B cell (primary cell): ENCODE data around the gene STRADA.

ENCODE experiments used
- EZH2 ChIP-seq: IDR thresholded peaks from 2 replicates; pipeline ENCODE4 v1.6.1; 2012; ENCODE audit warnings: borderline replicate concordance, low read depth, mild to moderate bottlenecking, moderate library complexity, low read length; ENCODE audit not compliant: insufficient read depth, poor library complexity, severe bottlenecking
- TF ChIP-seq, protein P1 (sequence below): fragments of 200-600 bp; IDR thresholded peaks from one replicate; pipeline ENCODE4 v1.8.0; 2022; ENCODE audit warnings: antibody characterized with exemption, mild to moderate bottlenecking

DNA sequence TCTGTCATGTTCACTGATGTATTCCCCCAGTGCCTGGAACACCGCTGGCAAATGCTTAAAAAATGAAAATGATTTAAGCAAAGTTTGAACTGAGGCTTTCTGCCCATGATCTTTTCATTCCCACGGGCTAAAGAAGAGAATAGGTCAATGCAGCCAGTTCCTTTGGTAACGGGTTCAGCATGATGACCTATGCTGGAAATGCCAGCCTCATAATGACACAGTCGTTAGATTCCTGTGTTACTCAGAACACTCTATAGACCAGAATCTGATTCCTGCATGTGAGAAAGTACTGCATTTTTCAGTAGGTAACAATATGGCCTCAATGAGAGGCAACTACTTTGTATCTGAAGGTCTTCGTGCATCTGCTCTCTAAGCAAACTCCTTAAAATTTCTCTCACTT lies 22.6 kb downstream of the STRADA start:
- TF ChIP-seq, protein P1, sequence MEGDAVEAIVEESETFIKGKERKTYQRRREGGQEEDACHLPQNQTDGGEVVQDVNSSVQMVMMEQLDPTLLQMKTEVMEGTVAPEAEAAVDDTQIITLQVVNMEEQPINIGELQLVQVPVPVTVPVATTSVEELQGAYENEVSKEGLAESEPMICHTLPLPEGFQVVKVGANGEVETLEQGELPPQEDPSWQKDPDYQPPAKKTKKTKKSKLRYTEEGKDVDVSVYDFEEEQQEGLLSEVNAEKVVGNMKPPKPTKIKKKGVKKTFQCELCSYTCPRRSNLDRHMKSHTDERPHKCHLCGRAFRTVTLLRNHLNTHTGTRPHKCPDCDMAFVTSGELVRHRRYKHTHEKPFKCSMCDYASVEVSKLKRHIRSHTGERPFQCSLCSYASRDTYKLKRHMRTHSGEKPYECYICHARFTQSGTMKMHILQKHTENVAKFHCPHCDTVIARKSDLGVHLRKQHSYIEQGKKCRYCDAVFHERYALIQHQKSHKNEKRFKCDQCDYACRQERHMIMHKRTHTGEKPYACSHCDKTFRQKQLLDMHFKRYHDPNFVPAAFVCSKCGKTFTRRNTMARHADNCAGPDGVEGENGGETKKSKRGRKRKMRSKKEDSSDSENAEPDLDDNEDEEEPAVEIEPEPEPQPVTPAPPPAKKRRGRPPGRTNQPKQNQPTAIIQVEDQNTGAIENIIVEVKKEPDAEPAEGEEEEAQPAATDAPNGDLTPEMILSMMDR: no peak
- TF ChIP-seq EZH2: no peak
